Endothelial cell of umbilical vein (primary cell): ENCODE measurements around the gene CNGA4.

ENCODE experiments used
- EZH2 ChIP-seq: IDR thresholded peaks from 2 replicates; pipeline ENCODE4 v1.6.1; 2012; ENCODE audit warnings: borderline replicate concordance, low read depth, mild to moderate bottlenecking, moderate library complexity, low read length, inconsistent platforms; ENCODE audit not compliant: severe bottlenecking
- FOS ChIP-seq: IDR thresholded peaks from 2 replicates; pipeline ENCODE4 v1.6.1; 2011; ENCODE audit warnings: mild to moderate bottlenecking, low read length, moderate library complexity, borderline replicate concordance; ENCODE audit not compliant: insufficient read depth
- GATA2 ChIP-seq: IDR thresholded peaks from 2 replicates; pipeline ENCODE4 v1.7.0; 2011; ENCODE audit warnings: low read depth, mild to moderate bottlenecking, moderate library complexity, mixed read lengths, low read length; ENCODE audit not compliant: insufficient read length, insufficient read depth
- MYC ChIP-seq: IDR thresholded peaks from one replicate; pipeline ENCODE4 v1.6.1; 2011; ENCODE audit warnings: mild to moderate bottlenecking, low read depth, low read length
- POLR2A ChIP-seq: IDR thresholded peaks from 2 replicates; pipeline ENCODE4 v1.6.1; 2012; ENCODE audit warnings: low read depth, mild to moderate bottlenecking, control low read depth, low read length
- POLR2AphosphoS5 ChIP-seq: IDR thresholded peaks from 2 replicates; pipeline ENCODE4 v1.6.1; 2012; ENCODE audit warnings: low read depth, mild to moderate bottlenecking, control low read depth, low read length, moderate library complexity; ENCODE audit not compliant: insufficient read depth
- TF ChIP-seq, protein P1 (sequence below), 2 donors: IDR thresholded peaks; 1 replicate in 1 of 2; 2 replicates in 1 of 2; pipeline ENCODE4 v1.5.1; 2011; ENCODE audit warnings: low read length in 2 of 2, mild to moderate bottlenecking in 2 of 2, moderate library complexity in 2 of 2, control low read depth in 1 of 2, inconsistent platforms in 1 of 2, low read depth in 1 of 2; ENCODE audit not compliant: insufficient read depth in 1 of 2; ENCODE audit errors: extremely low read depth in 1 of 2
- TF ChIP-seq, protein P2 (sequence below): IDR thresholded peaks from 2 replicates; pipeline ENCODE4 v1.6.1; 2011; ENCODE audit not compliant: insufficient read depth, insufficient read length

DNA sequence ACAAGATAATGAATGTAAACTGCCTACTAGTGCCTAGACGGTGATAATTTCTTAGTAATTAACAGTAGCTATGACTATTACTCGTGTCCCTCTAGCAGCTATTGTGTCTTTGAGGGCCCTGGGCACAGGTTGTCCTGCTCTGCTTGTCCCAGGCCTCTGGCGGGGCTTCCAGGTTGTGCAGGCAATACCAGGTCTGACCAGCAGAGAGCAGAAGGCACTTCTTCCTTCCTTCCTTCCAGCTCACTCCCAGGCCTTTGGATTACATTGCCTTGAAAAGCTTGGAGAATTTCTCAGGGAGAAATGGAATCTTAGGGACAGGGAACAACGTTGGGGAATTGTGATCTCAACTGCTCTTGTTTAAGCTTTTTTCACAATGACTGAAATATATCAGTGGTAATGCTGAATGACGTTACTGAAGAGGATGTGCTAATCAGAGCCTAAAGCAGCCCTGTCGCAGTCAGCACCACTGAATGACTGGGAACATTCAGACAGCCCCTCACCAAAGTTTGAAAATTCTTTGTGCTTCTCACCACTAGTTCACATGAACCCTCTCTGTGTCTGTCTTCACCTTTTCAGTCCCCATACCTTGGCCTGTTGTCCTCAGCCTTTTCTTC is 12.3 kb downstream of the CNGA4 start:
- TF ChIP-seq, protein P1, sequence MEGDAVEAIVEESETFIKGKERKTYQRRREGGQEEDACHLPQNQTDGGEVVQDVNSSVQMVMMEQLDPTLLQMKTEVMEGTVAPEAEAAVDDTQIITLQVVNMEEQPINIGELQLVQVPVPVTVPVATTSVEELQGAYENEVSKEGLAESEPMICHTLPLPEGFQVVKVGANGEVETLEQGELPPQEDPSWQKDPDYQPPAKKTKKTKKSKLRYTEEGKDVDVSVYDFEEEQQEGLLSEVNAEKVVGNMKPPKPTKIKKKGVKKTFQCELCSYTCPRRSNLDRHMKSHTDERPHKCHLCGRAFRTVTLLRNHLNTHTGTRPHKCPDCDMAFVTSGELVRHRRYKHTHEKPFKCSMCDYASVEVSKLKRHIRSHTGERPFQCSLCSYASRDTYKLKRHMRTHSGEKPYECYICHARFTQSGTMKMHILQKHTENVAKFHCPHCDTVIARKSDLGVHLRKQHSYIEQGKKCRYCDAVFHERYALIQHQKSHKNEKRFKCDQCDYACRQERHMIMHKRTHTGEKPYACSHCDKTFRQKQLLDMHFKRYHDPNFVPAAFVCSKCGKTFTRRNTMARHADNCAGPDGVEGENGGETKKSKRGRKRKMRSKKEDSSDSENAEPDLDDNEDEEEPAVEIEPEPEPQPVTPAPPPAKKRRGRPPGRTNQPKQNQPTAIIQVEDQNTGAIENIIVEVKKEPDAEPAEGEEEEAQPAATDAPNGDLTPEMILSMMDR (IDR thresholded peaks at IDR 0.05; ENCODE audit: extremely low read depth in 1 of 2, insufficient read depth in 1 of 2, low read depth in 1 of 2, low read length in 2 of 2) = peak; percentile 76 to 78
- TF ChIP-seq POLR2AphosphoS5 (no peak), POLR2A (no peak), EZH2 (no peak), GATA2 (no peak), FOS (no peak), MYC (no peak)
- TF ChIP-seq, protein P2, sequence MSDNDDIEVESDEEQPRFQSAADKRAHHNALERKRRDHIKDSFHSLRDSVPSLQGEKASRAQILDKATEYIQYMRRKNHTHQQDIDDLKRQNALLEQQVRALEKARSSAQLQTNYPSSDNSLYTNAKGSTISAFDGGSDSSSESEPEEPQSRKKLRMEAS = no peak
